Posterior vena cava (tissue), 2 donors: ENCODE data around the gene PWP1. TPM values are rescaled to one million over a fixed set of nuclear protein-coding genes. Genes with fewer than 3 reads are reported as not detected.
A peak's percentile ranks its signal among the peaks of the same experiment; 100 is the strongest.
"Not testable (repeated sequence)": the region's sequence is repeated elsewhere in the genome, so short reads cannot be mapped to it uniquely, and the experiment has no call there.

ENCODE experiments used
- DNase-seq: peaks from one replicate; pipeline ENCODE4 v3.0.0-alpha.2; 2020; ENCODE audit warnings: low spot score
- intact Hi-C, 2 donors: fragments of 100-400 bp; cut with DNase I; formaldehyde crosslinking; loops; one replicate each; pipeline versions ENCODE4 v1.14.1 to v1.14.2; 2022 to 2023
- total RNA-seq, 2 donors: library from RNA; stranded (reverse); fragmentation: NEBNext Ultra II Directional; extraction: Animal tissue kit (Norgen Biotek cat#: 25700); gene quantifications; one replicate each; pipeline ENCODE4 v1.2.1, GENCODE V29; 2021
- donor health status: DM: yes; HTN: yes; CAD: no.
- donor health status: DM: yes; HTN: yes; CAD: no.

PWP1 gene
- total RNA-seq, 2 donors from 2014 or later = 24.6 to 32.5 TPM

- intact Hi-C loops = no loop called here
- DNase-seq = no peak
Observed at GRCh38 chr12:107663277-107663676, 22.3 kb upstream of the PWP1 start.

- intact Hi-C loops = no loop called here
- no peak for DNase-seq
Observed at GRCh38 chr12:107666009-107666408, 19.6 kb upstream of the PWP1 start.

GRCh38 chr12:107667464-107667863 lies 18.1 kb upstream of the PWP1 start:
- intact Hi-C loops = no loop called here
- DNase-seq = peak; percentile 13

- intact Hi-C loops = no loop called here
Observed at GRCh38 chr12:107668320-107669098, 17.1 kb upstream of the PWP1 start.

GRCh38 chr12:107669946-107670345 lies 15.7 kb upstream of the PWP1 start:
- intact Hi-C loops = loop anchor here (10.0 kb wide), 1 partner anchor 215 kb away; no protein-coding TSS in a partner anchor
- DNase-seq = no peak

More at GRCh38 chr12:107668320-107669098, 17.1 kb upstream of the PWP1 start:
- peak; percentile 13 for DNase-seq

GRCh38 chr12:107670999-107671643 lies 14.5 kb upstream of the PWP1 start:
- DNase-seq = no peak
- intact Hi-C loops = loop anchor here (10.0 kb wide), 1 partner anchor 214 kb away; no protein-coding TSS in a partner anchor

GRCh38 chr12:107677671-107678070 lies 7.9 kb upstream of the PWP1 start:
- intact Hi-C loops = loop anchor here (10.0 kb wide), 1 partner anchor 207 kb away; no protein-coding TSS in a partner anchor
- DNase-seq = no peak

- DNase-seq = no peak
- intact Hi-C loops = loop anchor here (10.0 kb wide), 1 partner anchor 205 kb away; no protein-coding TSS in a partner anchor
Observed at GRCh38 chr12:107679336-107679735, 6.3 kb upstream of the PWP1 start.

GRCh38 chr12:107681455-107681835 lies 4.2 kb upstream of the PWP1 start:
- intact Hi-C loops = no loop called here
- no peak for DNase-seq

GRCh38 chr12:107681836-107682820 lies 3.5 kb upstream of the PWP1 start:
- intact Hi-C loops = no loop called here
- no peak for DNase-seq

- intact Hi-C loops = no loop called here
- DNase-seq = no peak
Observed at GRCh38 chr12:107684029-107684795, 1.4 kb upstream of the PWP1 start.

- intact Hi-C loops = no loop called here
Observed at GRCh38 chr12:107684990-107685359, 624 bp upstream of the PWP1 start.

GRCh38 chr12:107695772-107696171 lies 10.2 kb downstream of the PWP1 start:
- intact Hi-C loops, DNase-seq: not testable (repeated sequence)

More at GRCh38 chr12:107684990-107685359, 624 bp upstream of the PWP1 start:
- DNase-seq = no peak

- no peak for DNase-seq
- intact Hi-C loops = no loop called here
Observed at GRCh38 chr12:107702106-107702505, 16.5 kb downstream of the PWP1 start.

GRCh38 chr12:107704041-107704440 lies 18.4 kb downstream of the PWP1 start:
- DNase-seq = no peak
- intact Hi-C loops = no loop called here

GRCh38 chr12:107705522-107705921 lies 19.9 kb downstream of the PWP1 start:
- DNase-seq, intact Hi-C loops: not testable (repeated sequence)

- intact Hi-C loops = no loop called here
- no peak for DNase-seq
Observed at GRCh38 chr12:107715780-107716179, 30.2 kb downstream of the PWP1 start.

- intact Hi-C loops = no loop called here
- DNase-seq = no peak
Observed at GRCh38 chr12:107718606-107719005, 33.0 kb downstream of the PWP1 start.

GRCh38 chr12:107727327-107727726 lies 41.7 kb downstream of the PWP1 start:
- intact Hi-C loops, DNase-seq: not testable (repeated sequence)
